Epithelial cell of esophagus (primary cell): Measurements from ENCODE around the gene TMEM115.

ENCODE experiments used
- DNase-seq: peaks from one replicate; pipeline ENCODE4 v3.0.0; 2010; ENCODE audit warnings: low read depth
- H3K4me3 ChIP-seq: 2 replicates; pipeline ENCODE4 v1.5.1; 2011; ENCODE audit warnings: mild to moderate bottlenecking, low read length, control low read depth
- CTCF ChIP-seq: IDR thresholded peaks from 2 replicates; pipeline ENCODE4 v1.5.1; 2011; ENCODE audit warnings: low read depth, mild to moderate bottlenecking, low read length, control low read depth, inconsistent platforms; ENCODE audit not compliant: insufficient read depth; ENCODE audit errors: missing control alignments

Gene TMEM115

DNA sequence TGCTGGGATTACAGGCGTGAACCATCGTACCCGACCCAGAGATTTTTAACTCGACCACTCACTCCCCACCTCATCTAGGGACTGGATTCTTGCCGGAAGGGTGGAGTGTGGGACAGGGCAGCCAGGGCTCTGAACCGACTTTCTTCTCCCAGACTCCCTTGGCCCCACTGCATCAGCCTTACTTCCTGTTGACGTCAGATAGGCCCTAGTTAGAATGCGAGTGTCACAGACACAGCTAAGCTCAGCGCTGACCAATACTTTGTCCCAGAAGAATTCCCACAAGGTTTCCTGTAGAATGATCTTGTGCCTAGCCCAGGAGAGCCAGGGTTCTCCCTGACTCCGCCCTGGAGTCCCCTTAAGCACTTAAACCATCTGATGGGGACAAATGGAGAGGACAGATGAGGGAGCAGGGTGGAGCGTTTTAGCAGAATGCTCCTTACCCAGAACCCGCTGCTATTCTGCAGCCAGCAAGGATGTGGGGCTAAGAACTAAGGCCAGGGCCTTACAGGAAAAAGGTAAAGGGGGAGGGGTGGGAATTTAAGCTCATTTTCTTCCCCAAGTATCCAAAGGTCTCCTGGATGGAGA, 25.5 kb downstream of the TMEM115 start:
- no peak overlapping the region for H3K4me3 ChIP-seq
- no peak for DNase-seq
- no peak for TF ChIP-seq CTCF

GRCh38 chr3:50331364-50331907, 27.9 kb downstream of the TMEM115 start:
- H3K4me3 ChIP-seq = no peak overlapping the region
- no peak for DNase-seq
- TF ChIP-seq CTCF = no peak

DNA sequence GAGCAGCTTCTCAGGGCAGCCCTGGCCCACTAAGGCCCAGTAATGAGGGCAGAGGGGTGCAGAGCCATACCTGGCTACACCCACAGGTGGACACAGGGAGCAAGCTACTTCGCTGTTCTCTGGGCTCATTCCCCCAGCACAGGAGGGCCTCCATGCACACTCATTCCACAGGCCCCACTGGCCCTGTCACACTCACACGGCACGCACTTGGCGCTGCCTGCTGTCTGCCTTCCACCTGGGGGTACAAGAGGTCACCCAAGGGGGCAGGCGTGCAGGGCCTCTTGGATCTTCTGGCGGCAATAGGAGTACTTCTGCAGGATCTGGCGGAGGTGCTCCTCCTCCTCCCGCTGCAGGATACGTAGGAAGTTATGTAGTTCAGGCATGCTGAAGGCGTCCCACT, 29.0 kb downstream of the TMEM115 start:
- TF ChIP-seq CTCF = no peak
- no peak for DNase-seq
- no peak overlapping the region for H3K4me3 ChIP-seq

- no peak for TF ChIP-seq CTCF
- H3K4me3 ChIP-seq = peak within 1 kb of the TSS; percentile 78
- peak; percentile 99 for DNase-seq
These were observed 31.2 kb downstream of the TMEM115 start, which contains the start of gene TUSC2 for GRCh38 chr3:50327943-50328691. TSS of gene TUSC2 (minus strand) at chr3:50328223. CDS start at chr3:50328099, 124 bp downstream.

- no peak for DNase-seq
- peak overlapping the region; percentile 78 for H3K4me3 ChIP-seq
- no peak for TF ChIP-seq CTCF
These were observed 32.2 kb downstream of the TMEM115 start for GRCh38 chr3:50327129-50327528.

- no peak for DNase-seq
- no peak overlapping the region for H3K4me3 ChIP-seq
- TF ChIP-seq CTCF = no peak
These were observed 33.2 kb downstream of the TMEM115 start for GRCh38 chr3:50326182-50326541.
